ENCODE data around the gene ELL. TPM values are rescaled to one million over a fixed set of nuclear protein-coding genes. Genes with fewer than 3 reads are reported as not detected.

ELL gene
- total RNA-seq, 1 experiment from 2014 or later, result 17.3 TPM

DNA sequence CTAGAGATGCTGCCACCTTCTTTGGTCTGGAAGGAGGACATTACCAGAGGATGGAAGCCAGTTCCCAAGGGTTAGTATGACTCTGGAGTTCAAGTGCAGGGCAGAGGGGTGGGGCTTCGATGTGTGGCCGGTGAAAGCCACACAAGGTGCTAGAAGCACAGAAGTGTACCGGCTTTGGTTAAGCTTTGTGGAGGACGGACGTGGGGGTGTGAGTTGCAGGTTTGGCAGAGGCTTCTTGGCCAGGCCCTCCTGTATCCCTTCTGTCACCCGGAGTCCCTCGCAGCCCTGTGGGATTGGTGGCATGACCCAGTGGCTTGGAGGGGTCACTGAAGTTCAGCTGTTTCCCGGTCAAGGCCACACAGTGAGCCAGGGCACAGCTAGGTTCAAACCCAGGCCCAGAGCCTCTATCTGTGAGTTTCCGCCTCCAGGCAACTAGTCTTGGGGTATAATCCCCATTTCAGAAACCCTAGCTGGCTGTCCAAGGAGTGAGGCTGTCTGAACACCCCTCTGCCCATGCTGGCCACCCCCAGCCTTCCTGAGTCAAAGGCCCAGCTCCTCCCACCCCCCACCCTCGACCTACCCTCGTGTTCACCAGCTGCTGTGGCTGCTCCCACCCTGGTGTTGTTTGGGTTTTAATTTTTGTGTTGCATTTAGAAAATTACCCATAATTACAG is 107.2 kb downstream of the ELL start:
- DNase-seq (ENCODE audit: low spot score), result no peak
- Mint-ChIP-seq H3K9me3 (no peaks in the 10 kb centered on the region), H3K4me3 (no peak overlapping the region), H3K27me3 (ENCODE audit: low read depth) (peaks cover 27% of the 10 kb centered on the region), H3K27ac (no peak overlapping the region), H3K4me1 (peaks cover 30% of the 10 kb centered on the region), H3K36me3 (no peaks in the 10 kb centered on the region)
- ChIA-PET CTCF (interaction anchor here (0.6 to 9.7 kb wide), 12 partner anchors 16 to 204 kb away, joined by 3 to 106 read pairs (median 6); partner anchors contain the start of genes GDF15, LRRC25 and LSM4), POLR2A (interaction anchor here (0.6 to 1.5 kb wide), 5 partner anchors 15 to 436 kb away, joined by 3 to 11 read pairs (median 4); no protein-coding TSS in a partner anchor)
- TF ChIP-seq ZNF671 (CRISPR knock-in tag; IDR thresholded peaks at IDR 0.05) (no peak), HMGXB4 (CRISPR knock-in tag; IDR thresholded peaks at IDR 0.05) (0 out of 2 replicates have a peak, but pooled peaks have one; percentile 6)
- ATAC-seq, result no peak

- Mint-ChIP-seq H3K4me3 (no peak overlapping the region), H3K9me3 (no peaks in the 10 kb centered on the region), H3K4me1 (peaks cover 20% of the 10 kb centered on the region), H3K27ac (no peak overlapping the region), H3K36me3 (no peaks in the 10 kb centered on the region), H3K27me3 (ENCODE audit: low read depth) (peaks cover 14% of the 10 kb centered on the region)
- ChIA-PET CTCF (interaction anchor here (0.9 to 9.7 kb wide), 17 partner anchors 9 to 405 kb away, joined by 3 to 106 read pairs (median 5); partner anchors contain the start of genes ARRDC2, GDF15, IQCN and LRRC25), POLR2A (interaction anchor here (0.5 kb wide), 1 partner anchor 133 kb away, joined by 6 read pairs; no protein-coding TSS in a partner anchor)
- ATAC-seq (no peak), DNase-seq (ENCODE audit: low spot score) (no peak)
- TF ChIP-seq CDX4 (CRISPR knock-in tag; IDR thresholded peaks at IDR 0.05; ENCODE audit: borderline replicate concordance) (no peak), ZNF232 (CRISPR knock-in tag; IDR thresholded peaks at IDR 0.05) (no peak), JAZF1 (CRISPR knock-in tag; IDR thresholded peaks at IDR 0.05) (no peak), NR2C2 (CRISPR knock-in tag; IDR thresholded peaks at IDR 0.05) (no peak), ZNF263 (CRISPR knock-in tag; IDR thresholded peaks at IDR 0.05; ENCODE audit: low read depth) (no peak), ATF1 (CRISPR knock-in tag; IDR thresholded peaks at IDR 0.05) (no peak), PREB (CRISPR knock-in tag; IDR thresholded peaks at IDR 0.05; ENCODE audit: borderline replicate concordance) (no peak), GRHL2 (CRISPR knock-in tag; IDR thresholded peaks at IDR 0.05; ENCODE audit: insufficient replicate concordance, severe bottlenecking) (no peak), HMGXB4 (CRISPR knock-in tag; IDR thresholded peaks at IDR 0.05) (no peak), ZBTB21 (CRISPR knock-in tag; IDR thresholded peaks at IDR 0.05; ENCODE audit: borderline replicate concordance) (no peak)
- TF ChIP-seq, protein P1, sequence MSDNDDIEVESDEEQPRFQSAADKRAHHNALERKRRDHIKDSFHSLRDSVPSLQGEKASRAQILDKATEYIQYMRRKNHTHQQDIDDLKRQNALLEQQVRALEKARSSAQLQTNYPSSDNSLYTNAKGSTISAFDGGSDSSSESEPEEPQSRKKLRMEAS (CRISPR knock-in tag; IDR thresholded peaks at IDR 0.05), result no peak
- TF ChIP-seq, protein P2, sequence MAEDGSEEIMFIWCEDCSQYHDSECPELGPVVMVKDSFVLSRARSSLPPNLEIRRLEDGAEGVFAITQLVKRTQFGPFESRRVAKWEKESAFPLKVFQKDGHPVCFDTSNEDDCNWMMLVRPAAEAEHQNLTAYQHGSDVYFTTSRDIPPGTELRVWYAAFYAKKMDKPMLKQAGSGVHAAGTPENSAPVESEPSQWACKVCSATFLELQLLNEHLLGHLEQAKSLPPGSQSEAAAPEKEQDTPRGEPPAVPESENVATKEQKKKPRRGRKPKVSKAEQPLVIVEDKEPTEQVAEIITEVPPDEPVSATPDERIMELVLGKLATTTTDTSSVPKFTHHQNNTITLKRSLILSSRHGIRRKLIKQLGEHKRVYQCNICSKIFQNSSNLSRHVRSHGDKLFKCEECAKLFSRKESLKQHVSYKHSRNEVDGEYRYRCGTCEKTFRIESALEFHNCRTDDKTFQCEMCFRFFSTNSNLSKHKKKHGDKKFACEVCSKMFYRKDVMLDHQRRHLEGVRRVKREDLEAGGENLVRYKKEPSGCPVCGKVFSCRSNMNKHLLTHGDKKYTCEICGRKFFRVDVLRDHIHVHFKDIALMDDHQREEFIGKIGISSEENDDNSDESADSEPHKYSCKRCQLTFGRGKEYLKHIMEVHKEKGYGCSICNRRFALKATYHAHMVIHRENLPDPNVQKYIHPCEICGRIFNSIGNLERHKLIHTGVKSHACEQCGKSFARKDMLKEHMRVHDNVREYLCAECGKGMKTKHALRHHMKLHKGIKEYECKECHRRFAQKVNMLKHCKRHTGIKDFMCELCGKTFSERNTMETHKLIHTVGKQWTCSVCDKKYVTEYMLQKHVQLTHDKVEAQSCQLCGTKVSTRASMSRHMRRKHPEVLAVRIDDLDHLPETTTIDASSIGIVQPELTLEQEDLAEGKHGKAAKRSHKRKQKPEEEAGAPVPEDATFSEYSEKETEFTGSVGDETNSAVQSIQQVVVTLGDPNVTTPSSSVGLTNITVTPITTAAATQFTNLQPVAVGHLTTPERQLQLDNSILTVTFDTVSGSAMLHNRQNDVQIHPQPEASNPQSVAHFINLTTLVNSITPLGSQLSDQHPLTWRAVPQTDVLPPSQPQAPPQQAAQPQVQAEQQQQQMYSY (CRISPR knock-in tag; IDR thresholded peaks at IDR 0.05), result no peak
- TF ChIP-seq, protein P3, sequence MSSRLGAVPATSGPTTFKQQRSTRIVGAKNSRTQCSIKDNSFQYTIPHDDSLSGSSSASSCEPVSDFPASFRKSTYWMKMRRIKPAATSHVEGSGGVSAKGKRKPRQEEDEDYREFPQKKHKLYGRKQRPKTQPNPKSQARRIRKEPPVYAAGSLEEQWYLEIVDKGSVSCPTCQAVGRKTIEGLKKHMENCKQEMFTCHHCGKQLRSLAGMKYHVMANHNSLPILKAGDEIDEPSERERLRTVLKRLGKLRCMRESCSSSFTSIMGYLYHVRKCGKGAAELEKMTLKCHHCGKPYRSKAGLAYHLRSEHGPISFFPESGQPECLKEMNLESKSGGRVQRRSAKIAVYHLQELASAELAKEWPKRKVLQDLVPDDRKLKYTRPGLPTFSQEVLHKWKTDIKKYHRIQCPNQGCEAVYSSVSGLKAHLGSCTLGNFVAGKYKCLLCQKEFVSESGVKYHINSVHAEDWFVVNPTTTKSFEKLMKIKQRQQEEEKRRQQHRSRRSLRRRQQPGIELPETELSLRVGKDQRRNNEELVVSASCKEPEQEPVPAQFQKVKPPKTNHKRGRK (CRISPR knock-in tag; IDR thresholded peaks at IDR 0.05; ENCODE audit: borderline replicate concordance), result no peak
- TF ChIP-seq, protein P4, sequence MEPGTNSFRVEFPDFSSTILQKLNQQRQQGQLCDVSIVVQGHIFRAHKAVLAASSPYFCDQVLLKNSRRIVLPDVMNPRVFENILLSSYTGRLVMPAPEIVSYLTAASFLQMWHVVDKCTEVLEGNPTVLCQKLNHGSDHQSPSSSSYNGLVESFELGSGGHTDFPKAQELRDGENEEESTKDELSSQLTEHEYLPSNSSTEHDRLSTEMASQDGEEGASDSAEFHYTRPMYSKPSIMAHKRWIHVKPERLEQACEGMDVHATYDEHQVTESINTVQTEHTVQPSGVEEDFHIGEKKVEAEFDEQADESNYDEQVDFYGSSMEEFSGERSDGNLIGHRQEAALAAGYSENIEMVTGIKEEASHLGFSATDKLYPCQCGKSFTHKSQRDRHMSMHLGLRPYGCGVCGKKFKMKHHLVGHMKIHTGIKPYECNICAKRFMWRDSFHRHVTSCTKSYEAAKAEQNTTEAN (CRISPR knock-in tag; IDR thresholded peaks at IDR 0.05), result no peak
- TF ChIP-seq, protein P5, sequence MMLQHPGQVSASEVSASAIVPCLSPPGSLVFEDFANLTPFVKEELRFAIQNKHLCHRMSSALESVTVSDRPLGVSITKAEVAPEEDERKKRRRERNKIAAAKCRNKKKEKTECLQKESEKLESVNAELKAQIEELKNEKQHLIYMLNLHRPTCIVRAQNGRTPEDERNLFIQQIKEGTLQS (CRISPR knock-in tag; conservative IDR thresholded peaks at IDR 0.05), result no peak
- TF ChIP-seq, protein P6, sequence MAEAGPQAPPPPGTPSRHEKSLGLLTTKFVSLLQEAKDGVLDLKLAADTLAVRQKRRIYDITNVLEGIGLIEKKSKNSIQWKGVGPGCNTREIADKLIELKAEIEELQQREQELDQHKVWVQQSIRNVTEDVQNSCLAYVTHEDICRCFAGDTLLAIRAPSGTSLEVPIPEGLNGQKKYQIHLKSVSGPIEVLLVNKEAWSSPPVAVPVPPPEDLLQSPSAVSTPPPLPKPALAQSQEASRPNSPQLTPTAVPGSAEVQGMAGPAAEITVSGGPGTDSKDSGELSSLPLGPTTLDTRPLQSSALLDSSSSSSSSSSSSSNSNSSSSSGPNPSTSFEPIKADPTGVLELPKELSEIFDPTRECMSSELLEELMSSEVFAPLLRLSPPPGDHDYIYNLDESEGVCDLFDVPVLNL (CRISPR knock-in tag; IDR thresholded peaks at IDR 0.05; ENCODE audit: borderline replicate concordance, low read depth), result no peak
Observed at GRCh38 chr19:18412610-18413239, 109.1 kb downstream of the ELL start.
